HEK293T (cell line): ENCODE measurements around the gene AKAP6.

Experiments
- ELF4 ChIP-seq: fragments of 450-650 bp; IDR thresholded peaks from 2 replicates; pipeline ENCODE4 v1.6.1; 2017; ENCODE audit warnings: antibody characterized with exemption
- FOXK2 ChIP-seq: fragments of 450-650 bp; IDR thresholded peaks from 2 replicates; pipeline ENCODE4 v1.6.1; 2016; ENCODE audit warnings: mild to moderate bottlenecking
- FOXM1 ChIP-seq: fragments of 450-650 bp; IDR thresholded peaks from 2 replicates; pipeline ENCODE4 v1.6.1; 2017; ENCODE audit warnings: mild to moderate bottlenecking, borderline replicate concordance
- NFRKB ChIP-seq: fragments of 450-650 bp; IDR thresholded peaks from 2 replicates; pipeline ENCODE4 v1.6.1; 2016; ENCODE audit warnings: mild to moderate bottlenecking, moderate library complexity

DNA sequence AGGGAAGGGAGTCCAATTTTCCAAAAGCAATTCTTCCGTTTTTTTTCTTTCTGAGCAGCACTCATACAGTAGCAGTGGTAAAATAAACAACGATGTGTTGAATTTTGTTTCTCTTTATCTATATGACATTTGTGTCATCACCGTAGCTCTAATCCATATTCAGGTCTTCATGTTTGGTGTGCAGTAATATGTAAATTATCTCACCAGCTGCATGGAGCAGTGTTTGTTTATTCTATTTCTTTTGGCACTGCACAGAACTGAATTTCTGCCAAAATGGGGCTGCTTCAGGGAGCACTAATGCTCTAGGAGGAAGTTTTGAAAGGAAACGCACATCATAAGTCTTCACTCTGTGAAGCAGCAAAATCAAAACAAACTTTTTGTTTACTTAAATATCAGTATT is 479.5 kb downstream of the AKAP6 start:
- TF ChIP-seq ELF4 = no peak
- TF ChIP-seq FOXM1 = no peak
- TF ChIP-seq NFRKB = no peak
- TF ChIP-seq FOXK2 = no peak
